ENCODE results near the gene CSNK1A1.

- TF ChIP-seq CTCF (IDR thresholded peaks at IDR 0.05): no peak
- TF ChIP-seq POLR2A (IDR thresholded peaks at IDR 0.05): no peak
These were observed 4.3 kb downstream of the CSNK1A1 start for GRCh38 chr5:149546974-149547373.

Data from uterus (tissue), 2 donors.